ENCODE data around the gene SYCP2L.
"Not testable (repeated sequence)": the region's sequence is repeated elsewhere in the genome, so short reads cannot be mapped to it uniquely, and the experiment has no call there.

Gene SYCP2L

GRCh38 chr6:10877871-10878270 is 9.0 kb upstream of the SYCP2L start:
- DNase-seq (ENCODE audit: low read depth in 2 of 2), result no peak

GRCh38 chr6:10880366-10880765 is 6.5 kb upstream of the SYCP2L start:
- DNase-seq (ENCODE audit: low read depth in 2 of 2), result no peak

- not testable (repeated sequence) for DNase-seq (ENCODE audit: low read depth in 2 of 2)
These were observed 4.6 kb upstream of the SYCP2L start for GRCh38 chr6:10882253-10882630.

- no peak for DNase-seq (ENCODE audit: low read depth in 2 of 2)
These were observed 4.1 kb upstream of the SYCP2L start for GRCh38 chr6:10882657-10883171.

GRCh38 chr6:10883312-10884244 is 3.3 kb upstream of the SYCP2L start:
- no peak for DNase-seq (ENCODE audit: low read depth in 2 of 2)

GRCh38 chr6:10884245-10884972 is 2.4 kb upstream of the SYCP2L start:
- DNase-seq (ENCODE audit: low read depth in 2 of 2), result no peak

- not testable (repeated sequence) for DNase-seq (ENCODE audit: low read depth in 2 of 2)
These were observed 524 bp upstream of the SYCP2L start for GRCh38 chr6:10886365-10886690.

- no peak for DNase-seq (ENCODE audit: low read depth in 2 of 2)
These were observed 3.3 kb downstream of the SYCP2L start for GRCh38 chr6:10890151-10890550.

GRCh38 chr6:10891960-10892359 is 5.1 kb downstream of the SYCP2L start:
- DNase-seq (ENCODE audit: low read depth in 2 of 2), result no peak

- DNase-seq (ENCODE audit: low read depth in 2 of 2), result no peak
These were observed 8.1 kb downstream of the SYCP2L start for GRCh38 chr6:10894958-10895357.

GRCh38 chr6:10896691-10897090 is 9.8 kb downstream of the SYCP2L start:
- DNase-seq (ENCODE audit: low read depth in 2 of 2), result no peak

GRCh38 chr6:10901770-10902169 is 14.9 kb downstream of the SYCP2L start:
- no peak for DNase-seq (ENCODE audit: low read depth in 2 of 2)

- no peak for DNase-seq (ENCODE audit: low read depth in 2 of 2)
These were observed 17.2 kb downstream of the SYCP2L start for GRCh38 chr6:10904015-10904414.

- no peak for DNase-seq (ENCODE audit: low read depth in 2 of 2)
These were observed 21.4 kb downstream of the SYCP2L start for GRCh38 chr6:10908228-10908627.

- not testable (repeated sequence) for DNase-seq (ENCODE audit: low read depth in 2 of 2)
These were observed 32.7 kb downstream of the SYCP2L start for GRCh38 chr6:10919520-10919919.

- no peak for DNase-seq (ENCODE audit: low read depth in 2 of 2)
These were observed 46.3 kb downstream of the SYCP2L start for GRCh38 chr6:10933126-10933525.

GRCh38 chr6:10939840-10940239 is 53.0 kb downstream of the SYCP2L start:
- DNase-seq (ENCODE audit: low read depth in 2 of 2), result no peak

- no peak for DNase-seq (ENCODE audit: low read depth in 2 of 2)
These were observed 59.0 kb downstream of the SYCP2L start for GRCh38 chr6:10945845-10946244.

- no peak for DNase-seq (ENCODE audit: low read depth in 2 of 2)
These were observed 61.1 kb downstream of the SYCP2L start for GRCh38 chr6:10947966-10948365.

- DNase-seq (ENCODE audit: low read depth in 2 of 2), result no peak
These were observed 63.0 kb downstream of the SYCP2L start for GRCh38 chr6:10949579-10950490.

- DNase-seq (ENCODE audit: low read depth in 2 of 2), result no peak
These were observed 64.9 kb downstream of the SYCP2L start for GRCh38 chr6:10951675-10952282.
